ENCODE results near the gene RFTN1.

Gene RFTN1

DNA sequence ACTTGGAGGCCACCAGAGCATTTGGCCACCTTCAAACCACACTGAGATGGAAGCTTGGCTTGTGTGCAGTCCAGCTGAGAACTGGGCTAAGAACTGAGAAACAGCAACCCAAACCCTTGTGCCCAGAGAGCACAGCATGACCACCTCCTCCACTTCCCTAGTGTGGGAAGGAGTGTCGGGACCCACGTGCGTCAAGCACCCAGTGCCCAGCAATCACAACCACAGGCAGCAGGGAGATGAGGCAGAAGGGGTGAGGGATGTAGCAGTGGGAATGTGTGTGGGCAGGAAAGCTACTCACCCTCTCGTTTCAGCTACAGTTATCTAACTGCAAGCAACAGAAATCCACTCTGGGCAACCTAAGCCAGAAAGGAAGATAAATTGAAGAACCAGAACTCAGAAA is 25.0 kb upstream of the RFTN1 start:
- no peak for DNase-seq (ENCODE audit: low spot score)
- TF ChIP-seq, protein P1, sequence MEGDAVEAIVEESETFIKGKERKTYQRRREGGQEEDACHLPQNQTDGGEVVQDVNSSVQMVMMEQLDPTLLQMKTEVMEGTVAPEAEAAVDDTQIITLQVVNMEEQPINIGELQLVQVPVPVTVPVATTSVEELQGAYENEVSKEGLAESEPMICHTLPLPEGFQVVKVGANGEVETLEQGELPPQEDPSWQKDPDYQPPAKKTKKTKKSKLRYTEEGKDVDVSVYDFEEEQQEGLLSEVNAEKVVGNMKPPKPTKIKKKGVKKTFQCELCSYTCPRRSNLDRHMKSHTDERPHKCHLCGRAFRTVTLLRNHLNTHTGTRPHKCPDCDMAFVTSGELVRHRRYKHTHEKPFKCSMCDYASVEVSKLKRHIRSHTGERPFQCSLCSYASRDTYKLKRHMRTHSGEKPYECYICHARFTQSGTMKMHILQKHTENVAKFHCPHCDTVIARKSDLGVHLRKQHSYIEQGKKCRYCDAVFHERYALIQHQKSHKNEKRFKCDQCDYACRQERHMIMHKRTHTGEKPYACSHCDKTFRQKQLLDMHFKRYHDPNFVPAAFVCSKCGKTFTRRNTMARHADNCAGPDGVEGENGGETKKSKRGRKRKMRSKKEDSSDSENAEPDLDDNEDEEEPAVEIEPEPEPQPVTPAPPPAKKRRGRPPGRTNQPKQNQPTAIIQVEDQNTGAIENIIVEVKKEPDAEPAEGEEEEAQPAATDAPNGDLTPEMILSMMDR (IDR thresholded peaks at IDR 0.05; ENCODE audit: extremely low read depth, missing control alignments): no peak

DNA sequence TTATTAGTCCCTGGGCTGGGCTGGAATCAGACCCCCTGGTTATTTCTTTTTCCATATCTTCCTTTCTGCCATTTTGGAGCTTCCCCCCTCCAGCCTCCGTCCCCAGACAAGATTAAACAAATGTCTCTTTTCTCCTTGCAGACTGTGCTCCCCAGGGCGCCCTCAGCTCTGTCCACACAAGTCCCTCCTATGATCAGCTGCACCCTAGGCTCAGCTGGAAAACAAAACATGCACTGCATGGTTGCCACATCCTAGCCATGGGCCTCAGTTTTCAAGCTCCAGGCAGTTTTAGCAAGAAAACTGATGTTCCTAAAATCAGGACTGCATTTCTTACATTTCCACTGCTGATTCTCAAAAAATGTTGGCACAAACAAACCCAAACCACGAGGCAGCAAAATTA is 23.5 kb upstream of the RFTN1 start:
- TF ChIP-seq, protein P1 (IDR thresholded peaks at IDR 0.05; ENCODE audit: extremely low read depth, missing control alignments): no peak

DNA sequence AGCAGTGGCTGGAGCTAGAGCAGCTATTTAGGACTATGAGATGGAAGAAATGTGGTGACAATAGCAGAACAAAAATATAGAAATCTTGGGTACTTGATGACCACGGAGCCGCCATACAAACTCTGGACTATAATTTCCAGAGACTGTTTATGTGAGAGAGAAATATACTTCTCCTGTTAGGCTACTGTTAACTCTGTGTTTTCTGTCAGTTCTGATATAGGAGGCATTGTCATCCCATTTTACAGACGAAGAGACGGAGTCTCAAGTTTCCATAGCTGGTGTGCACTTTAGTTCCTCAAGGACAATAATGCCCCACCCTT is 22.8 kb upstream of the RFTN1 start:
- TF ChIP-seq, protein P1 (IDR thresholded peaks at IDR 0.05; ENCODE audit: extremely low read depth, missing control alignments): no peak
- DNase-seq (ENCODE audit: low spot score): no peak

More for the DNA sequence above, 23.5 kb upstream of the RFTN1 start:
- DNase-seq (ENCODE audit: low spot score): no peak

DNA sequence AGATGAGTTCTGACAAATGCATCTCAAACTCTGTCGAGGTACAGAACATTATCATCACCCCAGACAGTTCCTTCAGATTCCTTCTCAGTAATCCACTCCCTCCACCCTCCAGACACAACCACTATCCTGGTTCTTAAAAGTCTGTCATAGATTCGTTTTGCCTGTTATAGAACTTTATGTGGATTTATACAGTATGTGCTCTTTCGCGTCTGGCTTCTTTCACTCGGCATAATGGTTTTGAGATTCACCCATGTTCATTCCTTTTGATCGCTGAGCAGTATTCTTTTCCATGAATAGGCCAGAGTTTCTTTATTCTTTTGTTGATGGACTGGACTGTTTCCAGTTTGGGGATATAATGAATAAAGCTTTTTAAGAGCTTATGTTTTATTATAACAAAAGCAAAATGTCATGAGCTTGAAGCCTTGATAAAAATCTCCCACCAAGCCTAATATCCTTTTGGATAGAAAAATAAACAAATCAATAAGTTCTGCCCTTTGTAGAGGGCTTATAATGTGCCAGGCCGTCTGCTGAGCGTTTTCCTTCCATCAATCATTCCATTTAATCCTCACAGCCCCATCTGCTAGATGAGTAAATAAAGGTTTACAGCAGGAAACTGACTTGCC is 21.3 kb upstream of the RFTN1 start:
- TF ChIP-seq, protein P1 (IDR thresholded peaks at IDR 0.05; ENCODE audit: extremely low read depth, missing control alignments): no peak
- no peak for DNase-seq (ENCODE audit: low spot score)

GRCh38 chr3:16533928-16534574 is 20.6 kb upstream of the RFTN1 start:
- TF ChIP-seq, protein P1 (IDR thresholded peaks at IDR 0.05; ENCODE audit: extremely low read depth, missing control alignments): no peak
- no peak for DNase-seq (ENCODE audit: low spot score)

- TF ChIP-seq, protein P1 (IDR thresholded peaks at IDR 0.05; ENCODE audit: extremely low read depth, missing control alignments): no peak
- DNase-seq (ENCODE audit: low spot score): no peak
These were observed 15.8 kb upstream of the RFTN1 start for GRCh38 chr3:16529264-16529663.

DNA sequence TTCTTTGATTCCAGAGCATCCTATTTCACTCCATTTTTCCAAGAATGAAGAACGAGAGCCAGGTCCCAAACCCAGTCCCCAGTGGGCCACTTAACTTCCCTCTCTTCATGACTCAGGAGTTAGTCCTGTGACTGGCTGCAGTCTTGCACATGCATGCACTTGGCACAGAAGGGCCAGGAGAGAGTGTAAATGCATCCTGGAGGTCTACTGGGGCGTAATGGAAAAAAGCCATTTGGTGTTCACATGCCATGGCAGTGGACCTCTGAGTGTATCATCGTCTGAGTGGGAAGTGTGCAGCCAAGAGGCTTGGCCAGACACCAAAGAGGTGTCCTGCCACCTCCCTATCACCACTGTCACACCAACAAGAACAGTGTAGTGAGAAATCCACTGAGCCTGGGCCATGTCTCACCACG is 15.1 kb upstream of the RFTN1 start:
- no peak for DNase-seq (ENCODE audit: low spot score)
- TF ChIP-seq, protein P1 (IDR thresholded peaks at IDR 0.05; ENCODE audit: extremely low read depth, missing control alignments): no peak

All from GM20000 (cell line).